GM23338 (cell line): ENCODE data around the gene NDNF.

Experiments
- CREB1 ChIP-seq: fragments of 250-450 bp; sonication (Bioruptor Pico); IDR thresholded peaks from 2 replicates; pipeline ENCODE4 v1.5.0; 2020; ENCODE audit warnings: low read depth, mild to moderate bottlenecking, moderate library complexity
- CTCF ChIP-seq, 2 experiments: fragments of 200-600 bp in 1 of 2; sonication (generic) in 1 of 2; conservative IDR thresholded peaks; 2 replicates each; pipeline versions ENCODE4 v1.5.1 to v1.6.1; 2016 to 2017; ENCODE audit warnings: antibody characterized with exemption in 2 of 2, low read depth in 2 of 2, mild to moderate bottlenecking in 2 of 2, moderate library complexity in 1 of 2
- ETS1 ChIP-seq: IDR thresholded peaks from 2 replicates; pipeline ENCODE4 v1.6.1; 2016; ENCODE audit warnings: antibody characterized with exemption
- EZH2 ChIP-seq: fragments of 200-600 bp; sonication (generic); IDR thresholded peaks from one replicate; pipeline ENCODE4 v1.8.0; 2017; ENCODE audit warnings: antibody characterized with exemption, mild to moderate bottlenecking, low read depth; ENCODE audit not compliant: unreplicated experiment
- EZH2phosphoT487 ChIP-seq: fragments of 200-600 bp; sonication (generic); IDR thresholded peaks from one replicate; pipeline ENCODE4 v1.8.1; 2018; ENCODE audit warnings: antibody characterized with exemption; ENCODE audit not compliant: unreplicated experiment
- JUNB ChIP-seq: IDR thresholded peaks from one replicate; pipeline ENCODE4 v1.6.1; 2016; ENCODE audit warnings: antibody characterized with exemption; ENCODE audit not compliant: unreplicated experiment
- NANOG ChIP-seq: IDR thresholded peaks from 2 replicates; pipeline ENCODE4 v1.6.1; 2016; ENCODE audit warnings: antibody characterized with exemption, borderline replicate concordance
- POLR2AphosphoS5 ChIP-seq: IDR thresholded peaks from 2 replicates; pipeline ENCODE4 v1.6.1; 2016; ENCODE audit warnings: antibody characterized with exemption, low read depth
- REST ChIP-seq: IDR thresholded peaks from one replicate; pipeline ENCODE4 v1.6.1; 2018; ENCODE audit warnings: antibody characterized with exemption; ENCODE audit not compliant: unreplicated experiment
- STAT1 ChIP-seq: IDR thresholded peaks from one replicate; pipeline ENCODE4 v1.6.1; 2016; ENCODE audit warnings: antibody characterized with exemption; ENCODE audit not compliant: unreplicated experiment
- ZNF331 ChIP-seq: fragments of 250-450 bp; sonication (Bioruptor Pico); IDR thresholded peaks from 2 replicates; pipeline ENCODE4 v1.5.0; 2020; ENCODE audit warnings: low read depth, mild to moderate bottlenecking, moderate library complexity
- ZNF462 ChIP-seq: fragments of 250-450 bp; sonication (Bioruptor Pico); IDR thresholded peaks from 2 replicates; pipeline ENCODE4 v1.5.0; 2020; ENCODE audit warnings: mild to moderate bottlenecking, moderate library complexity

- TF ChIP-seq CTCF (conservative IDR thresholded peaks at IDR 0.05; ENCODE audit: low read depth in 2 of 2) (peak in 1 of 2 experiments; percentile 58; a peak in 3 of 4 replicates), REST (no peak), CREB1 (CRISPR knock-in tag) (no peak), POLR2AphosphoS5 (no peak), EZH2 (no peak), EZH2phosphoT487 (no peak), JUNB (no peak), ETS1 (no peak), STAT1 (no peak), ZNF331 (no peak), NANOG (no peak), ZNF462 (CRISPR knock-in tag) (no peak)
These were observed 40.2 kb upstream of the NDNF start for GRCh38 chr4:121112530-121112929.
